Aorta (tissue), 5 donors: ENCODE measurements around the gene PARP6. TPM values are rescaled to one million over a fixed set of nuclear protein-coding genes. Genes with fewer than 3 reads are reported as not detected.

ENCODE experiments used
- ATAC-seq: fragments of 200-7000 bp; cut with Tn5 transposase; one replicate; pipeline ENCODE4 v1.9.1; 2022; ENCODE audit warnings: moderate library complexity; ENCODE audit not compliant: low FRiP score
- DNase-seq, 2 donors: peaks; one replicate each; pipeline ENCODE4 v3.0.0-alpha.2; 2020
- H3K27ac ChIP-seq, 2 donors: one replicate each; pipeline ENCODE4 v1.5.1; 2013; ENCODE audit warnings: low read length in 2 of 2, mild to moderate bottlenecking in 2 of 2, moderate library complexity in 2 of 2, control low read depth in 1 of 2, inconsistent platforms in 1 of 2, low read depth in 1 of 2
- H3K27me3 ChIP-seq, 2 donors: one replicate each; pipeline ENCODE4 v1.6.1; 2013; ENCODE audit warnings: control low read depth in 1 of 2, low read length in 1 of 2, mild to moderate bottlenecking in 1 of 2, moderate library complexity in 1 of 2; ENCODE audit not compliant: insufficient read depth in 2 of 2, control insufficient read depth in 1 of 2
- H3K36me3 ChIP-seq, 2 donors: one replicate each; pipeline ENCODE4 v1.6.1; 2013; ENCODE audit warnings: control low read depth in 1 of 2, low read length in 1 of 2, mild to moderate bottlenecking in 1 of 2; ENCODE audit not compliant: insufficient read depth in 2 of 2, control insufficient read depth in 1 of 2
- H3K4me1 ChIP-seq, 2 donors: one replicate each; pipeline ENCODE4 v1.6.1; 2013; ENCODE audit warnings: low read length in 2 of 2, control low read depth in 1 of 2, mild to moderate bottlenecking in 1 of 2, moderate library complexity in 1 of 2; ENCODE audit not compliant: insufficient read depth in 2 of 2, control insufficient read depth in 1 of 2
- H3K4me3 ChIP-seq, 2 donors: one replicate each; pipeline ENCODE4 v1.5.1; 2013; ENCODE audit warnings: low read length in 2 of 2, control low read depth in 1 of 2, mild to moderate bottlenecking in 1 of 2
- H3K9me3 ChIP-seq: one replicate; pipeline ENCODE4 v1.6.1; 2013; ENCODE audit warnings: mild to moderate bottlenecking, low read length; ENCODE audit not compliant: control insufficient read depth
- WGBS, 2 donors: extraction: QIAGEN DNeasy Blood & Tissue Kit; methylation state at CpG; one replicate each; pipeline ENCODE4 v1.1.7; 2013; 5-methylcytosine and 5-hydroxymethylcytosine counted together
- intact Hi-C, 2 donors: fragments of 100-400 bp; cut with DNase I; formaldehyde crosslinking; loops; one replicate each; pipeline versions ENCODE4 v1.14.2 to v1.15.0; 2022
- polyA plus RNA-seq, 2 donors: library from polyadenylated mRNA; stranded (reverse); fragments of 200-250 nt; gene quantifications; one replicate each; pipeline ENCODE4 v1.2.3, GENCODE V29; 2013
- total RNA-seq, 2 donors: library from RNA; stranded (reverse); fragmentation: NEBNext Ultra II Directional; extraction: Animal tissue kit (Norgen Biotek cat#: 25700); gene quantifications; one replicate each; pipeline ENCODE4 v1.2.1, GENCODE V29; 2021
- donor health status: healthy with polysubstance abuse.
- donor health status: Bipolar disorder and iron deficiency.
- donor health status: DM: no; HTN: no; CAD: no.
- donor health status: DM: no; HTN: no; CAD: no.
- donor health status: DM: yes; HTN: yes; CAD: no.

The PARP6 gene
- total and polyA plus RNA-seq, 4 donors: 28.0 to 143 (median 67.7) TPM

DNA sequence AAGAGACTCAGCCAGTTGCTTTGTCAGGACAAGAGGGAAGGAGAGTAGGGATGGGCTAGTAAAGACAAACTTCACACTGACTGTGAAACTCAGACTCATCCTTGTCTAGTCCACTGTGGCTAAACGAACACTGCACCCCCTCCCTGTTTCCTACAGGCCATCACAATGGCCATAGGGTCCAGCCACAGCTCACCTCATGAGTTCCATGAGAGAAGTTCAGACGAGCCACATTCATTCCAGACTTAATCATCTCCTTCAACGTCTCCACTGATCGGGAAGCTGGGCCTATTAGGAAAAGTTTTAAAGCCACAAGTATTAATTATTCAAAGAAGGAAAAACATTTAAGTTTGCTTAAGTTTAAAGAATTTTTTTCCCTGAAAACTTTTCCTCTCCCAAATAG is 55.1 kb downstream of the PARP6 start:
- intact Hi-C loops: no loop called here
- no peak for ATAC-seq
- Histone ChIP-seq H3K36me3 (peaks cover 2 to 10% of the 10 kb centered on the region in 2 donors), H3K4me3 (no peak overlapping the region), H3K27me3 (no peaks in the 10 kb centered on the region), H3K4me1 (no peaks in the 10 kb centered on the region), H3K27ac (no peak overlapping the region), H3K9me3 (no peaks in the 10 kb centered on the region)
- DNase-seq: no peak
- 74 to 85% methylated on average over 4 of the region's 4 CpGs for WGBS, 2 donors

DNA sequence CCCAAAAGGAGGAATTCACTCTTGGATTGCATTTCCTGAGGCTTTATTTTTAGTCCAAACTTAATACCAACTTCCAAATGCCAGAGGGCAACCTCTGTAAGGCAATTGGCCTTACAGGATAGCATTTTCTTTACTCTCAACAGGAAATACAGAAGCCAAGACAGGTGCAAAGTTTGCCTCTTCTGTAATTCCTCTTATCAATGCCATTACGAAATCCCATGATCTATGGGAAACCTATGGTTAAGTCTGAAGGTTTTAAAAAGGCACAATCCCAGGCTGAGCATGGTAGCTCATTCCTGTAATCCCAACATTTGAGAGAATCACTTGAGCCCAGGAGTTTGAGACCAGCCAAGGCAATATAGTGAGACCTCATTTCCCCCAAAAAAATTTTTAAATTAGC is 56.3 kb downstream of the PARP6 start:
- no peak for ATAC-seq
- intact Hi-C loops: no loop called here
- H3K36me3 ChIP-seq: peaks cover 2 to 12% of the 10 kb centered on the region in 2 donors

DNA sequence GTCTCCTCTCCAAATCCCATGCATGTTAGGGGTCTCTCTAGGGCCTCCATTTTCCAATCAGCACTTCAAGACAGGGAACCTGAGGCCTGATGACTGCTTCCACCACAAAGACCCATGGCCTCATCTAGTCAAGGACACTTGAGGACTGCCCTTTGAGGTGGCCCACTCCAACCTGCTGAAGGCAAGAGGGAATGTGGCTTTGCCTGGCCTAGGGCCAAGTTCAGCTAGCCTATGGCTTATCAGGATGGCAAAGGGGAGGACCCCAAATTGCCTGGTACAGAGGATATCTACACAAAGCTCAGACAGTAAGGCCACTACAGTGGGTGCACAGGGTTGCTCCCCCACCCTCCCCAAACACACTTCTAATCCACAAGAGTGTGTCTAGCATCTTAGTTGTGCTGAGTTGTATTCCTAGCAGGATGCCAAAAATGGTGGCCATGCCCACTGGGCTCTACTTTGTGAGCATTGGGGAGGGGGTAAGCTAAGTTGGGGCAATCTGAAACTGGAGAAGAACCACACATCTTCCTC is 64.7 kb downstream of the PARP6 start:
- intact Hi-C loops: no loop called here
- no peak overlapping the region for H3K27ac ChIP-seq
- H3K4me1 ChIP-seq: no peaks in the 10 kb centered on the region
- no peaks in the 10 kb centered on the region for H3K27me3 ChIP-seq
- H3K9me3 ChIP-seq: no peaks in the 10 kb centered on the region
- ATAC-seq (no peak), DNase-seq (no peak)
- no peak overlapping the region for H3K4me3 ChIP-seq
- H3K36me3 ChIP-seq: peaks cover 13 to 28% of the 10 kb centered on the region in 2 donors

More for the DNA sequence above, 56.3 kb downstream of the PARP6 start:
- Histone ChIP-seq H3K4me3 (no peak overlapping the region), H3K27me3 (no peaks in the 10 kb centered on the region), H3K4me1 (no peaks in the 10 kb centered on the region), H3K9me3 (no peaks in the 10 kb centered on the region), H3K27ac (no peak overlapping the region)
- no peak for DNase-seq
- WGBS, 2 donors: 94 to 96% methylated on average over 1 of the region's 1 CpG

DNA sequence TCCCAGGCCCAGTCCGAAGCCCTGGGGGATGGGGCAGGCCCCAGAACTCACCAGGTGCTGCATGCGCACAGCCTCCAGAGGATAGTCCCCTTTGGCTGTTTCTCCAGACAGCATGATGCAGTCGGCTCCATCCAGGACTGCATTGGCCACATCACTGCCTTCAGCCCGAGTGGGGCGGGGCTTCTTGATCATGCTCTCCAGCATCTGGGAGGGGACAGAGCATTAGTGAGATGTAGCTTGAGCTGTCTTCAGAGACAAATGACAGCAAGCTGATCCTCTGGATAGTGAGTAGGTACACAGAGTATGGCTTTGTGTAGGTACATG is 65.7 kb downstream of the PARP6 start:
- H3K27ac ChIP-seq: no peak overlapping the region
- ATAC-seq (no peak), DNase-seq (no peak)
- no peak overlapping the region for H3K4me3 ChIP-seq
- WGBS, 2 donors: 90 to 91% methylated on average over 5 of the region's 5 CpGs
- H3K27me3 ChIP-seq: no peaks in the 10 kb centered on the region
- no peaks in the 10 kb centered on the region for H3K9me3 ChIP-seq
- intact Hi-C loops: no loop called here
- no peaks in the 10 kb centered on the region for H3K4me1 ChIP-seq
- H3K36me3 ChIP-seq: peaks cover 15 to 31% of the 10 kb centered on the region in 2 donors

DNA sequence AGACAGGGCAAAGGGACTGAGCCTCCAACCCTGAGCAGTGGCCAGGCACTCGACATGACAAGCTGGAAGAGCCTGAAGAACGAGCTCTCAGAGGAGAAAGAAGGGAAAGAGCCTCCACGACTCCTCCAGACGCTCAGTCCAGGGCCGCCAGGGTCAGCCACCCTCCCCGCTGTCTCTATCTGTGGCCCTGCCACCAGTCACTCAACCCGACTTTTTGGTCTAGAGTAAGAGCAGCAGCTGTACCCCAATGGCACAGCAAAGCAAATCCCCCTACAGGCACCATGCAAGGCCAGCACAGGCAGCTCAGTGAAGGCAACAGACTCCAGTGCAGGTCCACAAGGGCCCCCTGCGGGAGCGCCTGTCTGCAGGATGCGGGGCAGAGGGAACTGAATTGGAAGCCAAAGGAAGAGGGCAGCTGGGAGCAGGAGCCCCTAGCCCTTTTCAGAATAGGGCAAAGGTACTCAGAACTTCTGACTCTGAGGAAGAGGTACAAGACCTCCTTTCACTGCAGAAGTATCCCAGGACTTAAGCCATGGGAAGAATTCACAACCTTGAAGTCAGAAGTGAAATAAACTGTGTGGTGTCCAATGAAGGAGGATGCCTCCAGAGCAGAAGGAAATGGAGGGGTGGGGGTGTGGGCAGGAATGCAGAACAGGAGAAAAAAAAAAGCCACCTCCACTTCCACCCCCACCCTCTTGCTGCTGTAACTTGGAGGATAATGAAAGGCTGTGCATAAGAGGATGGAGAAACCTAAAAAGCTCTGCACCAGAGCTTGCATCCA is 66.3 kb downstream of the PARP6 start:
- no peaks in the 10 kb centered on the region for H3K27me3 ChIP-seq
- no peak for ATAC-seq
- WGBS, 2 donors: 90 to 95% methylated on average over 10 of the region's 10 CpGs
- DNase-seq: no peak
- intact Hi-C loops: no loop called here
- H3K27ac ChIP-seq: no peak overlapping the region
- no peaks in the 10 kb centered on the region for H3K4me1 ChIP-seq
- no peak overlapping the region for H3K4me3 ChIP-seq
- peaks cover 15 to 34% of the 10 kb centered on the region in 2 donors for H3K36me3 ChIP-seq
- H3K9me3 ChIP-seq: no peaks in the 10 kb centered on the region

DNA sequence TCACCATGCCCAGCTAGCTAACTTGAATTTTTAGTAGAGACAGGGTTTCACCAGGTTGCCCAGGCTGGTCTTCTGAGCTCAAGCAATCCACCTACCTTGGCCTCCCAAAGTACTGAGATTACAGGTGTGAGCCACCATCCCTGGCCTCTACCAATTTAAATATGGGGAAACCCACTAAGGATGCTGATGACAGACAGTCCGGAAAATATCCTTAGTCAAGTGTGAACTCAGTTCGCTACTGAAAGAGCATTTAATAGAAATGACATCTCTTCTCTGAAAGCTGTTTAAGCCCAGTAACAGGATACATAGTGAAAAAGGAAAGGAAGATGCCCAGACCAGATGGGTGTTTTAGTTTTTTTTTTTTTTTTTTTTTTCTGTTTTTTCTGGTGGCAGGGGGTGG is 67.1 kb downstream of the PARP6 start:
- Histone ChIP-seq H3K27me3 (no peaks in the 10 kb centered on the region), H3K36me3 (peaks cover 15 to 34% of the 10 kb centered on the region in 2 donors), H3K9me3 (no peaks in the 10 kb centered on the region), H3K27ac (no peak overlapping the region), H3K4me1 (no peaks in the 10 kb centered on the region), H3K4me3 (no peak overlapping the region)
- intact Hi-C loops: no loop called here
- WGBS, 2 donors: 93 to 95% methylated on average over 2 of the region's 2 CpGs
- DNase-seq (no peak), ATAC-seq (no peak)

DNA sequence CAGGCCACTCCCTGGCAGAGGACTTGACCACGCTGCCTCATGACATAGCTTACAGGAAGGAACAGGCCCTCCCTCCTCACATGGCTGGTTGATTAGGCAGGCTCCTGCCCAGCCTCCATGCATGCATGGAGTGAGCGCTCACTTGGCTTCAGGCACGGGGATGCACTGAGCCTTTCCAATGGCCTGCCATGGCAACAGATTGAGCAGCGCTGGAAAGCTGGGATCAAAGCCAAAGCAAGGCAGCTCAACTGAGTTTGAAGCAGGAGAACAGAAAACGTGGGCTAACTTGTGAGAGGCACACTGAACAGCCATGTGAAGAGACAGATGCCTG is 68.9 kb downstream of the PARP6 start:
- WGBS, 2 donors: 2 to 4% methylated on average over 5 of the region's 5 CpGs
- Histone ChIP-seq H3K27me3 (no peaks in the 10 kb centered on the region), H3K9me3 (no peaks in the 10 kb centered on the region), H3K4me1 (no peaks in the 10 kb centered on the region), H3K36me3 (peaks cover 15 to 33% of the 10 kb centered on the region in 2 donors), H3K27ac (peak overlapping the region in 1 of 2 donors; percentile 58), H3K4me3 (no peak overlapping the region)
- intact Hi-C loops: loop anchor here (5.0 kb wide), 2 partner anchors 79 to 84 kb away; no protein-coding TSS in a partner anchor
- ATAC-seq (peak; percentile 83), DNase-seq (peak; percentile 86)

DNA sequence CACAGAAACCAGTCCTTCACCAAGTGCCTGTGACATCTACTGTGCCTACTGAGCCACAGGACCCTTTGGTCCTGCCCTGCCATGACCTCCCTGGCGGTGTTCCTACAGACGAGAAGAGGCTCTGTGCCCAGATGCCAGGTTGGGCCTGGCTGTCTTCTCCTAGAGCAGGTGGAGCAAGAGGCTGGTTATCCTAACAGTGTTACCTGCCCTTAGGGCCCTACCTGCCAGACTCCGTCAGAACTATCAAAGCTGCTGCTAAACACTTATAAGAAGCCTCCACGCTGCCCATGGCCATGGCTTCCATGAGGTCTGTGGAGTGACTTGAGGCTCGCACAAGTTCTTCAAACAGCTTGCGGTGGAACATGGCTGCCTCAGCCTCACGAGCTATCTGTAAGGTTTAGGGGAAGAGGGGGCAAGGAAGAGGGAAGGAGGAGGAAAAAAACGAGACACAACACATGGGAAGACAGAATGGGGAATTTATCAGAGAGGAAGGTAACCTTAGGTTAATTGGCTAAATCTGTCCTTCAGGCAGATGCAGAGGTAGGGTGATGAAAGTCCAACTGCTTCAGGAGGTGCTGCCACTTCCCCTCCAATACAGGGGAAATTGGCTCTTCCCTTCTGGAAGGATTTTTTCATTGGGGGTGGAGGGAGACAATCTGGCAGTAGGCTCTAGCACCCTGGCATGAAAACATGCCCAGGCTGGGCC is 69.4 kb downstream of the PARP6 start:
- Histone ChIP-seq H3K4me3 (no peak overlapping the region), H3K9me3 (no peaks in the 10 kb centered on the region), H3K36me3 (peaks cover 11 to 30% of the 10 kb centered on the region in 2 donors), H3K27ac (peak overlapping the region in 1 of 2 donors; percentile 58), H3K27me3 (no peaks in the 10 kb centered on the region), H3K4me1 (no peaks in the 10 kb centered on the region)
- no peak for ATAC-seq
- intact Hi-C loops: loop anchor here (5.0 kb wide), 2 partner anchors 79 to 84 kb away; no protein-coding TSS in a partner anchor
- DNase-seq: no peak
- 67 to 68% methylated on average over 8 of the region's 8 CpGs for WGBS, 2 donors
